Loucy (cell line): ENCODE measurements around the gene PNP.

ENCODE experiments used
- H2AFZ ChIP-seq: fragments of 200-600 bp; sonication (generic); 2 replicates; pipeline ENCODE4 v1.6.0; 2016; ENCODE audit warnings: antibody characterized with exemption, mild to moderate bottlenecking, low read length, moderate library complexity
- H3F3A ChIP-seq: fragments of 200-600 bp; 2 replicates; pipeline ENCODE4 v1.6.0; 2016; ENCODE audit warnings: antibody characterized with exemption, low read depth, mild to moderate bottlenecking
- H3K27me3 ChIP-seq: fragments of 200-600 bp; sonication (generic); 2 replicates; pipeline ENCODE4 v1.6.1; 2014; ENCODE audit warnings: low read length, mild to moderate bottlenecking; ENCODE audit not compliant: insufficient read depth, poor library complexity, severe bottlenecking
- H3K36me3 ChIP-seq: fragments of 200-600 bp; sonication (generic); 2 replicates; pipeline ENCODE4 v1.6.1; 2016; ENCODE audit warnings: low read length; ENCODE audit not compliant: insufficient read depth
- H3K4me1 ChIP-seq: fragments of 200-600 bp; sonication (generic); 2 replicates; pipeline ENCODE4 v1.5.1; 2014; ENCODE audit warnings: low read length, mild to moderate bottlenecking; ENCODE audit not compliant: insufficient read depth, poor library complexity, severe bottlenecking
- H3K4me2 ChIP-seq: fragments of 200-600 bp; sonication (generic); 2 replicates; pipeline ENCODE4 v1.6.0; 2014; ENCODE audit warnings: antibody characterized with exemption, low read length, low read depth, mild to moderate bottlenecking; ENCODE audit not compliant: poor library complexity, severe bottlenecking
- H3K4me3 ChIP-seq: fragments of 200-600 bp; sonication (generic); 2 replicates; pipeline ENCODE4 v1.5.1; 2014; ENCODE audit warnings: low read length, mild to moderate bottlenecking, mixed read lengths; ENCODE audit not compliant: poor library complexity, severe bottlenecking
- H3K79me2 ChIP-seq: fragments of 200-600 bp; sonication (generic); 2 replicates; pipeline ENCODE4 v1.6.1; 2014; ENCODE audit warnings: low read length; ENCODE audit not compliant: insufficient read depth
- H3K9ac ChIP-seq: fragments of 200-600 bp; sonication (generic); 2 replicates; pipeline ENCODE4 v1.6.0; 2014; ENCODE audit warnings: mild to moderate bottlenecking, low read depth, low read length, moderate library complexity; ENCODE audit not compliant: poor library complexity, severe bottlenecking
- H3K9me2 ChIP-seq: fragments of 200-600 bp; sonication (generic); replicated peaks from 2 replicates; pipeline ENCODE4 v1.6.1; 2016; ENCODE audit warnings: low read depth, low read length, mixed read lengths
- H3K9me3 ChIP-seq: fragments of 200-600 bp; sonication (generic); 2 replicates; pipeline ENCODE4 v1.6.1; 2014; ENCODE audit warnings: mild to moderate bottlenecking, antibody characterized with exemption, low read length, low read depth; ENCODE audit not compliant: insufficient read depth
- H4K20me1 ChIP-seq: fragments of 200-600 bp; sonication (generic); 2 replicates; pipeline ENCODE4 v1.6.0; 2014; ENCODE audit warnings: antibody characterized with exemption, low read length, mild to moderate bottlenecking; ENCODE audit not compliant: insufficient read depth, poor library complexity, severe bottlenecking
- EZH2phosphoT487 ChIP-seq: fragments of 200-600 bp; IDR thresholded peaks from 2 replicates; pipeline ENCODE4 v1.6.1; 2018; ENCODE audit warnings: antibody characterized with exemption, mild to moderate bottlenecking, moderate library complexity, borderline replicate concordance
- TF ChIP-seq, protein P1 (sequence below): fragments of 200-600 bp; sonication (generic); conservative IDR thresholded peaks from 2 replicates; pipeline ENCODE4 v1.5.1; 2014; ENCODE audit warnings: mild to moderate bottlenecking, antibody characterized with exemption, low read length

PNP gene

GRCh38 chr14:20522332-20522731 lies 53.1 kb downstream of the PNP start:
- Histone ChIP-seq H3K27me3 (no peaks in the 10 kb centered on the region), H3K9me2 (no peaks in the 10 kb centered on the region), H3K9me3 (no peaks in the 10 kb centered on the region), H2AFZ (no peak overlapping the region), H3K9ac (no peak overlapping the region), H3K4me3 (no peak overlapping the region), H4K20me1 (no peaks in the 10 kb centered on the region), H3K36me3 (no peaks in the 10 kb centered on the region), H3F3A (no peaks in the 10 kb centered on the region), H3K4me1 (peaks cover 9% of the 10 kb centered on the region), H3K4me2 (no peak overlapping the region), H3K79me2 (no peaks in the 10 kb centered on the region)
- TF ChIP-seq, protein P1, sequence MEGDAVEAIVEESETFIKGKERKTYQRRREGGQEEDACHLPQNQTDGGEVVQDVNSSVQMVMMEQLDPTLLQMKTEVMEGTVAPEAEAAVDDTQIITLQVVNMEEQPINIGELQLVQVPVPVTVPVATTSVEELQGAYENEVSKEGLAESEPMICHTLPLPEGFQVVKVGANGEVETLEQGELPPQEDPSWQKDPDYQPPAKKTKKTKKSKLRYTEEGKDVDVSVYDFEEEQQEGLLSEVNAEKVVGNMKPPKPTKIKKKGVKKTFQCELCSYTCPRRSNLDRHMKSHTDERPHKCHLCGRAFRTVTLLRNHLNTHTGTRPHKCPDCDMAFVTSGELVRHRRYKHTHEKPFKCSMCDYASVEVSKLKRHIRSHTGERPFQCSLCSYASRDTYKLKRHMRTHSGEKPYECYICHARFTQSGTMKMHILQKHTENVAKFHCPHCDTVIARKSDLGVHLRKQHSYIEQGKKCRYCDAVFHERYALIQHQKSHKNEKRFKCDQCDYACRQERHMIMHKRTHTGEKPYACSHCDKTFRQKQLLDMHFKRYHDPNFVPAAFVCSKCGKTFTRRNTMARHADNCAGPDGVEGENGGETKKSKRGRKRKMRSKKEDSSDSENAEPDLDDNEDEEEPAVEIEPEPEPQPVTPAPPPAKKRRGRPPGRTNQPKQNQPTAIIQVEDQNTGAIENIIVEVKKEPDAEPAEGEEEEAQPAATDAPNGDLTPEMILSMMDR: no peak
- TF ChIP-seq EZH2phosphoT487: no peak

- no peak overlapping the region for H3K4me2 ChIP-seq
- no peaks in the 10 kb centered on the region for H3K27me3 ChIP-seq
- H3F3A ChIP-seq: no peaks in the 10 kb centered on the region
- H3K4me3 ChIP-seq: no peak overlapping the region
- peaks cover 9% of the 10 kb centered on the region for H3K4me1 ChIP-seq
- TF ChIP-seq, protein P1: no peak
- TF ChIP-seq EZH2phosphoT487: no peak
- no peaks in the 10 kb centered on the region for H3K36me3 ChIP-seq
- H2AFZ ChIP-seq: no peak overlapping the region
- no peaks in the 10 kb centered on the region for H3K9me2 ChIP-seq
- no peak overlapping the region for H3K9ac ChIP-seq
- no peaks in the 10 kb centered on the region for H4K20me1 ChIP-seq
- no peaks in the 10 kb centered on the region for H3K9me3 ChIP-seq
- no peaks in the 10 kb centered on the region for H3K79me2 ChIP-seq
These were observed 54.8 kb downstream of the PNP start for GRCh38 chr14:20524027-20524426.
